GM18519 (cell line): ENCODE results near the gene MMP24OS.

Experiments
- ATAC-seq: cut with Tn5 transposase; IDR thresholded peaks from one replicate; pipeline ENCODE4 v1.9.1; 2021; ENCODE audit warnings: mild to moderate bottlenecking, moderate library complexity; ENCODE audit not compliant: unreplicated experiment, low FRiP score

MMP24OS gene

DNA sequence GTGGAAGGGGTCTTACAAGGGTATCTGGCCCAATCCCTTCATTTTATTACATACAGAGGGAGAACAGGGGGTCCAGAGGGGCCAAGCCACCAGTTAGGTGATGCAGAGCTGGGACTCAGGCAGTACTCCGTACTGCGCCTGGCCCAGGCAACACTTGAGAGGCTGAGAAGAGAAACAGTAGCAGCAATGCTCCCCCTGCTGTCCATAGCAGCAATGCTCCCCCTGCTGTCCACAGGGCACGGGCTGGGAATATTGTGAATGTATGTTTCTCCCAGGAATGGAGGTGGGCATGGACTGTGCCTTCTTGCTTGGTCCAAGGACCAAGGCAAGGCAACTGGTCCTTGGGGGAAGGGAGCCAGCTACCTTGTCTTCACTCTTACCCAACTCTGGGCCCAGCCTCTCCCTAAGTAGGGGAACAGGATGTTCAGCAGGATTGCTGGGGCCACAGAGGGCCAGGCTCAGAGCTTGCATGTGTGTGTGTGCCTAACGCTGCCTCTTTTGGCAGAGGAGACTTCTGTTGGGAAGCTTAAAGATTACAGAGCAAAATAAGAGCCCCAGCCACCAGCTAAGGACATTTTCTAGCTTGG is 29.1 kb upstream of the MMP24OS start:
- ATAC-seq = no peak

DNA sequence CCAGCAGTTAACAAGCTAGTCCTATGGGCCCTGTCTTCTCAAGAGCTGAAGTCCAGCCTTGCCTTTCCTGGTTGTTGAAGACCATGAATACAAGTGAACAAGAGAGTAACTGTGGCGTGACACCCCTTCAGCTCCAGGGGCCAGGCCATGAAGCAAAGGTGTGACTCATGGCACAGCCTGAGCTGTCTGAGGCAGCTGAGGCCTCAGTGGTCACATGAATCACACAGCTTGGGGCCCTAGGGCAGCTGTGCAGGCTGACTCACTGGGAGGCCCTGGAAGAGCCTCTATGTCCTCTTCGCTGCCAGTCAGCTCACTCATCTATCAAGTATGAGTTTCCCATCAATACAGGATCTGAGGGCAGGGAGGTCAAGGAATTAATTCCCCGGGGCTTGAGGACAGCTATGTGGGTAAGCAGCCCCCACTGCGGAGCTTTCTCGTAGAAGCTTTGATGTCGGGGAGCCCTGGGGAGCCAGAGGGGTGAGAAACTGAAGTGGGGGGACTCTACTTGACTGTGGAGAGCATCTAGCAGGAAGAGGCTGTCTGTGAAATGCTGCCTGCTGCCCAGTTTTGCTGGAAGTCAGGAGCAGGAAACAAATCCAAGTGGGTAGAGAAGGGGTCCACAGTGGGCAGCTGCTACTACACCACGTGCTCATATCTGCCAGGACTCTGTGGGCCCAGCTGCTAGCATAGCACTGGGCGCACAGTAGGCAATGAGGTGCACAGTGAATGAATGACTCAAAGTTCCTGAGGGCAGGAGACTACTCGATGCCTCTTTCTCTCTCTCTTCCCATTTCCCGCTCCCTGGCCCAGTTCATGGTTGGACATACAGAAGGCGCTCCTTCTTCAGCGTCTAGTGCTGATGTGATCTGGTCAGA is 28.0 kb upstream of the MMP24OS start:
- no peak for ATAC-seq

DNA sequence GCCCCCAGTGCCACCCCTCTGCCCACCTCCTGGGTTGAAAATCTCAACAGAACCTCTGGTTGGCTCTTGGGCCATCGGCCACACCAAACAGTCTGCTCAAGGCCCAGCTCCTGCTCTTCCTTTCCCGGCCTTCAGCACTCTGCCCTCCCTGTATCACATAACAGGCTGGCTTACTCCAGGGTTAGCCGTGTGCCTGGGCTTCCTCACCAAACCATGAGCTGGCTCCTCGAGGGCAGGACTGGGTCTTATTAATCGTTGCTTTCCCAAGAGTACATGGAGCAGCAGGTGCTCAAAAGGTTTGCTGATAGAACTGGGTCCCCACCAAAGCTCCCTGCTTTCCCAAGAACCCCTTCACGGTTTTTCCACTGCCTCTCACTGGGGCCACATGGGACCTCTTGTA is 27.0 kb upstream of the MMP24OS start:
- no peak for ATAC-seq

DNA sequence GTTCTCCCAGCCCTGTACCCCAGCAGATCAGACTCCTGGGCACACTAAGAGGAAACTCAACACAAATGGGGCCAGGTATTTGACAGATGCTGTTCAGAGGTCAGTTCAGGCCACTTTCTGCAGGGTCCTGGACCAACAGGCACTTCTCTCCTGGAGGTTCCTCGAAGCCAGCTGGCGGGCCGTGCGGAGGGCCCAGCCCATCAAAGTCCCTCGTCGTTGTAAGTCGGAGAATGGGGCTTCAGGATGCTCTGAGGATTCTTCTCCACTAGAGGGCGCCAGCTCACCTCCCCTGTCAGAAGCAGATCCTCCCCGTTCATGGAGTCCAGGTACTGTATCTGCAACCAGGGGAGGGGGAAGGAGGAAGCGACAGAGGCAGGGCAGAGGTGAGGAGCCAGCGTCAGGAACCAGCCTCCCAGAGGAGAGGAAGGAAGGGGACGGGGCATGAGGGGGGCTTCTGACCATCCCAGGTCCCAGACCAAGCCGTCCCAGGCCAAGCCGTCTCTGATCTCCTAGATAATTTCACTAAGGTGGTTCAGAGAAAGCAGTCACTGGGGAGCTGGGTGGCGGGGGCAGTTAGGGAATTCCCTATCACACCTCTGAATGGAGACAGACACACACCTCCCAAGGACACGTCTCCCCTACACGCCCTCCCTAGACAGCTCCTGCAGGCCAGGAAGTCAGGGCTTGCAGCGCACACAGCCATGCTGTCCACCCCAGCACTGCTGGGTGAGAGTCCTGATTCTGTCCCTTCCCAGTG is 26.0 kb upstream of the MMP24OS start:
- no peak for ATAC-seq

DNA sequence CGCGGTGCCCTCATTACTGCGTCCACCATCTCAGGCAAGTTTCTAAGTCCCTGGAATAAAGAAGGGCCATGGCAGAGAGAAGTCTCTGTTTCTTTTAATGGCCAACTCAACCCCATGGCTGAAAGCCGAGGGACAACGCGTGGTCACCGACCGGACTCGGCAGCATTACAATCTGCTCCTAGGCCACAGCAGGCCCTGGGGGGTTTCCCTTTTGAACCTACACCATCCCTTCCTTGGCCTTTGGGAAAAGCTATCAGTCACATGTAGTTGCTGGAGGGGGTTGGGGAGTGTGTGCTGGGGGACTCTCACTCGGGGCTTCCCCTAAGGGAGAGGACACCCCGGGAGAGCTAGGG is 25.4 kb upstream of the MMP24OS start:
- no peak for ATAC-seq

DNA sequence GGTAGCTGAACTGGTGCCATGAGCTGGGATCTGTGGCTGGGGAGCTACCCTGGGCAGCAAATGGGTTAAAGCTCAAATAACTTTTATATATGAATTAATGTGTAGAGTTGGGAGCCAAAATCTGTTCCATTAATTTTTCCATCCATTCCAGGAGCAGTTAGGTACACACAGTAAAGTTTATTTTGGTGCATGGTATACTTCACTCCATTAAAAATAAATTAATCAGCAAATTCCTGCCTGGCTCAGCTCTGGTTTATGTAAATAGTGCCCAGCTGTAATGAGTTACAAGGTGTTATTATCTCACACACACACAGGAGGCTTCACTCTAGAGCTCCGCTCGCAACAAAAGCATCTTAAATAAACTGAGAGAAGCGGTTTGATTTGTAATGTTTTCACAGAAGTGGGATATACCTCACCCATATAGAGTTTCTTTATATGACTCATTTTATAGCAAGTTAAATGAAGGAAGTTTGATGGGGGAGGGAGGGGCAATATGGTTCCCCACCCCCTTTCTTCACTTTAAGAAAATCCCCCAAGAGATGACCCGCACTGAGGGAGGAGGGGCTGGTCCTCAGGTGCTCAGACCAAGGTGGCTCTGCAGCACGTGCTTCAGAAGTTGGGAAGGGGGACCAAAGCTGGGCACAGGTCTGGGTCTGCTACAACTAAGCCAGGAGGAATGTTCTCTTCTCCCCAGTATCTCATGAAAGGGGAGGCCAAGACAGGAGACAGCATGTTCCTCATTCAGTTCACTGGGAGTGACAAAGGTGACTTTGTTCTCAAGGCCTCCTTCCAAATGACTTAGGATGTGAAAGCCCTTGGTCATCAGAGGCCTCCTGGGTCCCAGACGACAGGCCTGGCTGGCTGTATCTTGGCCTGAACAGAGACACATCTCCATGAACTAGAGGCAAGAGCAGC is 24.8 kb upstream of the MMP24OS start:
- ATAC-seq = no peak

DNA sequence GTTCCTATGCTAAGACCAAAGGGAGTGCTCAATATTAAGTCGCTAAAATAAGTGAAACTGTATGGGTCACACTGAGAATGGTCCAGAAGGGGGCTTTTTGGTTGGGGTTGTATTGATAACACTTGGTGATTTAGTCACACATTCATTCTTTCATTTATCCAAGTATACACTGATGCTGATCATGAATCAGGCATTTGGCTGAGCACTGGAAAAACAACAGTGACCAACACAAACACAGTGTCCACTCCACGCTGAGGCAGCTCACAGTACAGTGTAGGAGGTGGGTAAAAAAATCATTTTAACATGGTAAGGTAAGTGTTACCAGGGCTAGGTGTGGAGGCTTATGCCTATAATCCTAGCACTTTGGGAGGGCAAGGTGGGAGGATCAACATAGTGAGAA is 23.5 kb upstream of the MMP24OS start:
- no peak for ATAC-seq

DNA sequence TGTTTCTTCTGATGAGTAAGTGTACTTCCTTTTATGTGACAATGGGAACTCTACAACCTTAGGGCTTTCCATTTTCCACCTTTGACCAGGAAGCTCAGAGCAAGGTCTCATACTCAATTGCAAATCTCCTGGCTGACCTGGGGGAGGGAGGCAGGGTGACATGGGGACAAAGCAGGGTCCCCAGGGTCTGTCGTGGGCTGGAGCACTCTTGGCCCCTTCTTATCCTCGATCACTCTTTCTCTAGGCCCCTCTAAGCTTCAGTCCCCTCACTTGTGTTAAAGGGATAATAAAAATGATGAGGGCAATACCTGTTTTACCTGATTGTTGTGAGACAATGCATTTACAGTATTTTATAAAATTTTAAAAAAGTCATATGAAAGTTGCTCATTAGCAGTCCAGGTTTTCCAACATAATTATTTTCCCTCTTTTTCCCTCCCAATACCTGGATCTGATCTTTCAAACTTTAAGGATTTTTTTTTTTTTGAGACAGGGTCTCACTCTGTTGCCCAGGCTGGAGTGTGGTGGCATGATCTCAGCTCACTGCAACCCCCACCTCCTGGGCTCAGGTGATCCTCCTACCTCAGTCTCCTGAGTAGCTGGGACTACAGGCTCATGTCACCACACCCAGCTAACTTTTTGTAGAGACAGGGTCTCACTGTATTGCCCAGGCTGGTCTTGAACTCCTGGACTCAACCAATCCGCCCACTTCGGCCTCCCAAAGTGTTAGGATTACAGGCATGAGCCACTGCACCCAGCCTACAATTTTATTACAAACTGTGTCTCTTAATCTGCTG is 22.7 kb upstream of the MMP24OS start:
- ATAC-seq = no peak

DNA sequence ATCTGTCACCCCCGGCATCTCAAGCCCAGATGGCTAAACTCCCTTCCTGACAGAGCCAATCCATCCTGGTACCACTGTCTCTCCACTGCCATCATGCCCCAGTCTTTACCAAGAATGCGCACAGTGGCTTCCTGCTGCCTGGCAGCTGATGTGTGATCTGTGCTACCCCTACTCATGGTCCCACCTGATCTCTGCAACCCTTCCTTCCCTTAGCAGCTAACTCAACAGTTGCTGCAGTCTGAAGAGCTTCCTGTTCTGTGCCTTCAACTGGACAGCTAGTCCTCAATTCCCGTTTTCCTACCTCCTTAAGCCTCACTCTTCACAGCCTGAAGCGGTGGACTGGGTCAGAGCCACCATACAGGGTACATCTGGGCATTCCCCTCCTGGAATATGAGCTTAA is 21.9 kb upstream of the MMP24OS start:
- no peak for ATAC-seq

DNA sequence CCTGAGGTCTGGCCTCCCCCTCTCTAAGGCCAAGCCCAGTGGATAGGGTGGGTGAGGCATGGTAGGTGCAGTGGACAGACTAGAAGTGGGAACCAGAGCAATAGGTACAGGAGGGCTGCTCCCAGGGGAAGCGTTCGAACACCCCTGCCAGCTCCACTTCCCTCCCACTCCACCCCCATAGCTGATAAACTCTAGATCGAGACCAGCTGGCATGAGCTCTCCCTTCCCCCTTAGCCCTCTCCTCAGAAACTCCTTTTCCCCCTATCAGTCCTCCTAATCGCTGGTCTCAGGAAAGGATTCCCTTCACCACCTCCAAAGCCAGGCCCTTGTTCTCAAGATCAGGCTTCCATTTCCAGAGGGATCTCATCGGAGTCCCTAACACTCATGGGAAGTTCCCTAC is 20.3 kb upstream of the MMP24OS start:
- no peak for ATAC-seq

DNA sequence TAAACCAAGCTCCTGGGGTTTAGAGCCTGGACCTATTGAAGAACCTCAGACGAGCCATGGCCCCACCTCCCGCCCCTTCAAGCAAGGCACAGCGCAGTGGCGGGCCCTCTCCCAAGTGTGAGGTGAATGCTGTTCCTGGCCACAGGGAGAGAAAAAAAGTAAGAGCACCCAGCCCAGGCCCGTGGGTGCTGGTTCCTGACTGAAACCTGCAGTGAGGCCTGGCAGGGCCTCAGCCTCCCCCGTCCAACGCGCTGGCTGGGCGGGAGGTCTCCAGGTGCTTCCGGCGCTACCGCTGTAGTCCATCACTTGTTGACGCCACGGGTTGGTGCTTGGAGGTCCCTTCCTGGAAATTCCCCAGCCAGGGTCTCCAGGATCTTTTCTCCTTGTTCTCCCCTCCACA is 19.8 kb upstream of the MMP24OS start:
- no peak for ATAC-seq

DNA sequence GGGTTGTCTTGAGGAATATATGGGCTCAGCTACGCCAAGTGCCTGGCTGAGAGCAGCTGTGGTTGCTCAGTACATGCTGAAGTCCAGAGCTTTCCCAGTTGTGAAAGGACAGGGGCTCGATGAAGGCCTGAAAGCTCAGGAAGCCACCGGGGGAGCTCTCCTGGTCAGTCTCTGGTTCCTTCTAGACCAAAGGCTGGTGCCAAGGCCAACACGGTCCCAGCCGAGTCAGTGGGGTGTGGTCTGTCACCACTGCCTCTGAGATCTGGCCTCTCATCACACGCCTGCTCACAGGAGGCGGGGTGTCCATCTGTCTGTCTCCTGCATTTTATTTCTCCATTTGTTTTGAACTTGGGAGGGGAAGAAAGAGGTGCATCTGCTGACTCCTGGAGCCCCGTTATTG is 19.2 kb upstream of the MMP24OS start:
- no peak for ATAC-seq

DNA sequence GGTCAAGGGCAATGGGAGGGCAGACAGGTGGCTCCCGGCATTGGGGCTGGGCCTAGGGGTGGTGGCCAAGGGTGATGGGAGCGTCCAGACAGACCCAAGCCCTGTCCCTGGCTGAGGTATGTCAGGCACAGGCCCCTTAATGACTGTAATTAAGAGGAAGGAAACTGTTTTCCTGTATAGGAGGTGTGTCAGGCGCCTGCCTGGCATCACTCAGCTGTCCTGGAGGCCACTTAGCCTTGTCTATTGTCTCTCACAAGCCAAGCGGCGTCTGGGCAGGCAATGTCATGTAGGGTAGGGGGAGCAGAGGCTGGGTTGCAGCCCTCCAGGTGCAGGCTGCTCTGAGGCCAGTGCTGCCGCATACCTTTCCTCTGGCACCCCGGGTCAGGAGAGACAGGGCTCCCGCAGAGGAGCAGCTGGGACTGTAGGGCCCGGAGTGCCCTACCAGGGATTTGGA is 18.2 kb upstream of the MMP24OS start:
- ATAC-seq = no peak

DNA sequence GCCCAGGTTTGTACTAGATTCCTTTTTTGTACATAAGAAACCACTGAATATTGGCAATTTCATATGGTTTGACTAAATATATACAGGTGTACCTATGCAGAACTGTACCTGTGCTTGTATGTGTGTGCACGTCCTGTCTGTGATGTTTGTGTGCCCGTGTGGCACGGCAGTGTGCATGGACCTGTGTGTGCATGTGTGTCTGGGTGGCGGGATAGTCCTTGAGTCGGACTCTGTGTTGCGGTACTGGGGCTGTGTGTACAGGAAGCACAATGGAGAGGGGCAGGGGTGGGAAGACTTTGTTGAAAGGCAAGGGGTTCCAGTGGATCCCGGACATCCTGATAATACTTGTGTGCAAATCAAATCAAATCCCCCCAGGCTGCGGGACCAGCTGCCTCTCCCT is 17.8 kb upstream of the MMP24OS start:
- no peak for ATAC-seq

DNA sequence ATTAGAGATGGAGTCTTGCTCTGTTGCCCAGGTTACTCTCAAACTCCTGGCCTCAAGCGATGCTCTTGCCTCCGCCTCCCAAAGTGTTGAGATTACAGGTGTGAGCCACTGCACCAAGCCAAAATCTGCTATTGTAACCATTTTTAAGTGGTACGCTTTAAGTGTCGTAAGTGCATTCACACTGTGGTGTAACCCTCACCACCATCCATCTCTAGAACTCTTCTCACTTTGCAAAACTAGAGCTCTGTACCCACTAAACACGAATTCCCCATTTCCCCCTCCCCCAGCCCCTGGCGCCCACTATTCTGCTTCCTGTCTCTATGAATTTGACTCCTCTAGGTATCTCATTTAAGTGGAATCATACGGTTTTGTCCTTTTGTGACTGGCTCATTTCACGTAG is 17.1 kb upstream of the MMP24OS start:
- no peak for ATAC-seq

DNA sequence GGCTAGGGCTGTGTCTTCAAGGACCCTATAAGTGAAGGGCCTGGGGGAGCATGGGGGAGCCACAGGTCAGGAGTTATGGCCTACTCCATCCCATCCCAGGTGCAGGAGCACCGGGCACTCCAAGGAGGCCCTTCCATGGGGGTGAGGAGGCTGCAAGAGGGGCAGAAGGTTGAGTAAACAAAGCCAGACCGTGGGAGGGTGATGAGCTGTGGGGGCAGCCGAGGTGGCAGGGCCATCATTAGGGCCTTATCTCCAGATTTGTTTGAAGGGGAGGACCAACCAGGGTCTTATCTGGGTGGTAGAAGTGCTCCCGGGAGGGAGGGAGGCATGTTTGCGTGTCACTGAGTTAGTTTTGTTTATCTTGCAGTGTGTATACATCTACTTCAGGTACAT is 16.4 kb upstream of the MMP24OS start:
- ATAC-seq = no peak

DNA sequence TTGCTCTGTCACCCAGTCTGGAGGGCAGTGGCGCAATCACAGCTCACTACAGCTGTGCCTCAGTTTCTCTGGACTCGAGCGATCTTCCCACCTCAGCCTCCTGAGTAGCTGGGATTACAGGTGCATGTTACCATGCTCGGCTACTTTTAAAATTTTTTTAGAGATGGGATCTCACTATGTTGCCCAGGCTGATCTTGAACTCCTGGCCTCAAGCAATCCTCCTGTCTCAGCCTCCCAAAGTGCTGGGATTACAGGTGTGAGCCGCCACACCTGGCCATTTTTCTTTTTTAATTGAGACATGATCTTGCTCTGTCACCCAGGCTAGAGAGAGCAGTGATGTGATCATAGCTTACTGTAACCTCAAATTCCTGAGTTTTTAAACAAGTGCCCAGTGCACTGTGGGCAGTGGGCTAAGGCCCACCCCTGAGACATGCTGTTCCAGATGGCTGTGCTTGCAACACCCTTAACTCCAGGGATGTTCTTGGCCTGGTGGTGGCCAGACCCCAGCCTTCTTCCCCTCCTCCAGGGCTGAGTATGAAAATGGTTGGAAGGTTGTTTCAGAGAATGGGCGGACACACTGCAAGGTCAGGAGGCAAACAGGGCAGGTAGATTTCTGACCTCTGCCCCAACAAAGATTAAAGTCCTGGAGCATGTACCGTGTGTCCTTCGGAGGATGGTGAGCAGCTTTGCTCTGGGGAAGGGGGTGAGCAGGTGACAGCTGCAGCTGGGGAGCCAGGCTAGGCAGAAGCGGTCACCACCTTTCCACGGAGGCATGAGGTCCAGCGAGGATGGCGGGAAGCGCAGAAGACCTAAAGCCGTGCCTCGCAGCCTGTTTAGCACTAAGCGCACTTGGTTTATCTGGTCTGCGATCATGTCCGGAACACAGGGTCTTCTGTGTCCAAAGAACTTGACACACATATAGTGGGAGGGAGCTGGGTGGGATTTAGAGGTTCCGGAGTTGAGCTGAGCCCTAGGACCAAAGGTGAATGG is 15.7 kb upstream of the MMP24OS start:
- no peak for ATAC-seq

DNA sequence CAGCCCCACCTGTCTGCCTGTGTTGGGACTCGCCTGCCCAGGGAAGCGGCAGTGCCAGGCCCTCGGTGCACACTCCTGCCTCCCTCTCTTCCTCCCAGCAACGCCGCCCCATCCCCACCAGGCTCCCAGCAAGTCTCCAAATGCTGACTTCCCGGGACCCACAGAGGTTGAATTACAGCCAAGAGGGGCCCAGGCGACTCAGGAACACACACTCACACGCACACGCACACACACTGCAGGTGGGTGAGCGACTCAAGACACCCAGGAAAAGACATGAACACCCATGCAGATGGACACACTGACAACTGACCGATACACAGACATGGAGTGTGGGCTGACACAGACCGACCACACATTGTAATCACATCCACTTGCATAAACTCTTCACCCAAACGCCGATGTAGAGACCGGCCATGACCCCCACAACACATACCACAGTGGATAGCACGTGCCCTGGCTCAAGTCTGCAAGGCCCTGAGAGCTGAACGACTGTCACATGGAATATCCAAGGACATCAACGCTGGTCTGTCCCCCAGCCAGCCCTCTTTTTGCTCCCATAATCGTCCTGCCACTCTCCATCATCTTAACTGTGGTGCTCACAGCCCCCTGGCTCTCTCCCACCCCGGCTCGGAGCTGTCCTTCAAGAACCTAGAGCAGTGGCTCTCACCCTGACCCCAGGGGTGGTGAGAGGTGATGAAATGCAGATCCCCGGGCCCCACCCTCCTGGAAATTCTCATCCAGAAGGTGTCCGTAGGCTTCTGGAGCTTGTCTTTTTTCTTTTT is 14.8 kb upstream of the MMP24OS start:
- no peak for ATAC-seq
